Panc1 (cell line): ENCODE results near the gene RAD51AP1. TPM values are rescaled to one million over a fixed set of nuclear protein-coding genes. Genes with fewer than 3 reads are reported as not detected.

Source experiments
- ATAC-seq: fragments of 200-7000 bp; cut with Tn5 transposase; 2 replicates; pipeline ENCODE4 v1.9.1; 2020; ENCODE audit warnings: mild to moderate bottlenecking, moderate library complexity
- BruUV-seq: library from RNA; stranded (reverse); fragments of 400-500 nt; replicated peaks from 2 replicates; lab custom pipeline; 2021; lab: Mats Ljungman, UMichigan
- CTCF ChIA-PET: fragments of 300-600 bp; sonication (Branson Sonifier 250); formaldehyde crosslinking; loops from one replicate; lab custom pipeline; 2022; ENCODE audit warnings: antibody characterized with exemption; lab: Charles Lee
- POLR2A ChIA-PET: fragments of 300-600 bp; sonication (Branson Sonifier 250); formaldehyde crosslinking; loops from one replicate; lab custom pipeline; 2022; ENCODE audit warnings: antibody characterized with exemption; lab: Charles Lee
- DNase-seq: peaks from one replicate; pipeline ENCODE4 v3.0.0-alpha.2; 2010; ENCODE audit warnings: low read depth, low spot score
- H3K27ac ChIP-seq: 2 replicates; pipeline ENCODE4 v1.5.1; 2011; ENCODE audit warnings: mild to moderate bottlenecking, low read length, inconsistent platforms
- H3K27me3 ChIP-seq: fragments of 200-500 bp; sonication (Bioruptor generic); 2 replicates; pipeline ENCODE4 v1.6.0; 2014; ENCODE audit warnings: low read length, inconsistent platforms; ENCODE audit not compliant: control insufficient read depth, insufficient read depth
- H3K36me3 ChIP-seq: fragments of 200-500 bp; sonication (Bioruptor generic); 2 replicates; pipeline ENCODE4 v1.5.1; 2014; ENCODE audit warnings: inconsistent platforms, mild to moderate bottlenecking, low read length, moderate library complexity; ENCODE audit not compliant: control insufficient read depth, insufficient read depth
- H3K4me1 ChIP-seq: 2 replicates; pipeline ENCODE4 v1.5.1; 2011; ENCODE audit warnings: inconsistent platforms, mild to moderate bottlenecking, low read length, moderate library complexity; ENCODE audit not compliant: control insufficient read depth, insufficient read depth
- H3K4me3 ChIP-seq, 2 experiments: 2 replicates each; pipeline ENCODE4 v1.5.1; 2011 to 2012; ENCODE audit warnings: low read depth in 2 of 2, low read length in 2 of 2, mild to moderate bottlenecking in 2 of 2, inconsistent platforms in 1 of 2, moderate library complexity in 1 of 2
- H3K9me3 ChIP-seq: fragments of 200-500 bp; sonication (Bioruptor generic); 2 replicates; pipeline ENCODE4 v1.5.1; 2014; ENCODE audit warnings: low read depth, mild to moderate bottlenecking, inconsistent platforms, low read length, moderate library complexity; ENCODE audit not compliant: control insufficient read depth, insufficient read depth
- CTCF ChIP-seq: fragments of 450-650 bp; IDR thresholded peaks from 2 replicates; pipeline ENCODE4 v1.5.1; 2017; ENCODE audit warnings: mild to moderate bottlenecking
- POLR2AphosphoS5 ChIP-seq: IDR thresholded peaks from 2 replicates; pipeline ENCODE4 v1.6.1; 2012; ENCODE audit warnings: mild to moderate bottlenecking, low read depth, low read length, moderate library complexity
- REST ChIP-seq, 2 experiments: IDR thresholded peaks; 2 replicates each; pipeline ENCODE4 v1.6.1; 2011 to 2012; ENCODE audit warnings: low read depth in 2 of 2, control low read depth in 1 of 2, low read length in 1 of 2, mild to moderate bottlenecking in 1 of 2, moderate library complexity in 1 of 2; ENCODE audit not compliant: insufficient read depth in 1 of 2
- SIN3A ChIP-seq: IDR thresholded peaks from 2 replicates; pipeline ENCODE4 v1.6.1; 2012; ENCODE audit warnings: low read depth, mild to moderate bottlenecking, low read length, moderate library complexity, borderline replicate concordance; ENCODE audit not compliant: insufficient read depth
- TCF7L2 ChIP-seq: IDR thresholded peaks from 2 replicates; pipeline ENCODE4 v1.6.1; 2011; ENCODE audit warnings: mild to moderate bottlenecking, low read depth, low read length, inconsistent platforms
- in situ Hi-C: cut with HindIII; loops from 2 replicates; pipeline ENCODE4 v1.10.0; 2016; ENCODE audit warnings: low sequenced_read_pairs, low pct_unique_long_range_greater_than_20kb
- intact Hi-C: fragments of 100-400 bp; cut with micrococcal nuclease; formaldehyde crosslinking; loops from one replicate; pipeline ENCODE4 v1.10.0; 2022; ENCODE audit not compliant: unreplicated experiment
- total RNA-seq: library from RNA; stranded (reverse); gene quantifications from one replicate; pipeline ENCODE4 v1.2.1, GENCODE V29; 2021; ENCODE audit not compliant: unreplicated experiment

The RAD51AP1 gene
- total RNA-seq, 1 experiment from 2014 or later, result 18.1 TPM

GRCh38 chr12:4587108-4587507, 48.4 kb downstream of the RAD51AP1 start:
- intact Hi-C loops, result no loop called here
- no peaks in the 10 kb centered on the region for H3K4me1 ChIP-seq
- no peaks in the 10 kb centered on the region for H3K9me3 ChIP-seq
- TF ChIP-seq TCF7L2 (no peak), CTCF (no peak), POLR2AphosphoS5 (no peak), REST (IDR thresholded peaks at IDR 0.05; ENCODE audit: insufficient read depth in 1 of 2, low read depth in 2 of 2, low read length in 1 of 2) (no peak), SIN3A (no peak)
- no peak for ATAC-seq
- no peak overlapping the region for H3K4me3 ChIP-seq
- POLR2A ChIA-PET, result no interaction called here
- BruUV-seq, result no TSS peak
- no peak for DNase-seq
- no peak overlapping the region for H3K27ac ChIP-seq
- H3K27me3 ChIP-seq, result no peaks in the 10 kb centered on the region
- in situ Hi-C loops, result no loop called here
- CTCF ChIA-PET, result no interaction called here
- no peaks in the 10 kb centered on the region for H3K36me3 ChIP-seq

- H3K27me3 ChIP-seq, result no peaks in the 10 kb centered on the region
- intact Hi-C loops (no loop called here), in situ Hi-C loops (no loop called here)
- H3K4me1 ChIP-seq, result no peaks in the 10 kb centered on the region
- H3K4me3 ChIP-seq, result no peak overlapping the region
- no peaks in the 10 kb centered on the region for H3K36me3 ChIP-seq
- no TSS peak for BruUV-seq
- H3K27ac ChIP-seq, result no peak overlapping the region
- POLR2A ChIA-PET, result no interaction called here
- ATAC-seq (no peak), DNase-seq (no peak)
- CTCF ChIA-PET, result no interaction called here
- TF ChIP-seq TCF7L2, result no peak
- H3K9me3 ChIP-seq, result no peaks in the 10 kb centered on the region
These were observed 50.2 kb downstream of the RAD51AP1 start for GRCh38 chr12:4588916-4589315.

- ChIA-PET CTCF (no interaction called here), POLR2A (no interaction called here)
- H3K27ac ChIP-seq, result no peak overlapping the region
- intact Hi-C loops (no loop called here), in situ Hi-C loops (no loop called here)
- ATAC-seq (no peak), DNase-seq (no peak)
- H3K4me3 ChIP-seq, result no peak overlapping the region
- no peaks in the 10 kb centered on the region for H3K27me3 ChIP-seq
- TF ChIP-seq POLR2AphosphoS5 (no peak), SIN3A (no peak), TCF7L2 (no peak)
- no peaks in the 10 kb centered on the region for H3K36me3 ChIP-seq
- H3K9me3 ChIP-seq, result no peaks in the 10 kb centered on the region
- H3K4me1 ChIP-seq, result no peaks in the 10 kb centered on the region
- BruUV-seq, result no TSS peak
These were observed 51.3 kb downstream of the RAD51AP1 start for GRCh38 chr12:4589941-4590340.
